SK-N-MC (cell line): Measurements from ENCODE around the gene ZNF208.
"Not testable (repeated sequence)": the region's sequence is repeated elsewhere in the genome, so short reads cannot be mapped to it uniquely, and the experiment has no call there.

ENCODE experiments used
- EZH2 ChIP-seq: fragments of 200-600 bp; sonication (generic); IDR thresholded peaks from one replicate; pipeline ENCODE4 v1.6.1; 2017; ENCODE audit warnings: antibody characterized with exemption
- FOXP2 ChIP-seq: optimal IDR thresholded peaks from 2 replicates; pipeline ENCODE3; 2011; ENCODE audit warnings: mild to moderate bottlenecking, moderate library complexity; ENCODE audit not compliant: insufficient read depth; ENCODE audit errors: extremely low read length, control extremely low read depth
- POLR2AphosphoS5 ChIP-seq: IDR thresholded peaks from 2 replicates; pipeline ENCODE4 v1.6.1; 2012; ENCODE audit warnings: mild to moderate bottlenecking, low read depth, low read length, borderline replicate concordance

GRCh38 chr19:22010437-22011143 lies at the start of gene ZNF208:
- TF ChIP-seq EZH2, POLR2AphosphoS5, FOXP2: not testable (repeated sequence)
